Muscle layer of duodenum (tissue), 2 donors: ENCODE measurements around the gene SPACA4.

Experiments
- H3K27ac ChIP-seq: one replicate; pipeline ENCODE4 v1.7.0; 2013; ENCODE audit warnings: mild to moderate bottlenecking, low read length
- H3K27me3 ChIP-seq: one replicate; pipeline ENCODE4 v1.7.0; 2013; ENCODE audit warnings: low read depth, mild to moderate bottlenecking, control low read depth, low read length
- H3K36me3 ChIP-seq, 2 donors: one replicate each; pipeline ENCODE4 v1.7.0; 2013; ENCODE audit warnings: low read length in 2 of 2, control low read depth in 1 of 2, mild to moderate bottlenecking in 1 of 2; ENCODE audit not compliant: insufficient read depth in 2 of 2, control insufficient read depth in 1 of 2
- H3K4me1 ChIP-seq, 2 donors: one replicate each; pipeline ENCODE4 v1.7.0; 2013; ENCODE audit warnings: low read length in 2 of 2, mild to moderate bottlenecking in 2 of 2, control low read depth in 1 of 2, moderate library complexity in 1 of 2; ENCODE audit not compliant: insufficient read depth in 2 of 2, control insufficient read depth in 1 of 2
- H3K4me3 ChIP-seq, 2 donors: one replicate each; pipeline ENCODE4 v1.7.0; 2013; ENCODE audit warnings: low read length in 2 of 2, low read depth in 1 of 2, mild to moderate bottlenecking in 1 of 2
- H3K9me3 ChIP-seq, 2 donors: one replicate each; pipeline ENCODE4 v1.7.0; 2013; ENCODE audit warnings: low read length in 2 of 2, control low read depth in 1 of 2, mild to moderate bottlenecking in 1 of 2; ENCODE audit not compliant: control insufficient read depth in 1 of 2
- donor health status: healthy.

SPACA4 gene

GRCh38 chr19:48636859-48637448 is 30.4 kb downstream of the SPACA4 start, which contains the start of gene DBP:
Gene DBP, minus strand, starts transcription at chr19:48637379. Its CDS starts 385 bp downstream, at chr19:48636994.
- no peaks in the 10 kb centered on the region for H3K9me3 ChIP-seq
- peaks cover 0 to 4% of the 10 kb centered on the region in 2 donors for H3K36me3 ChIP-seq
- peak within 1 kb of the TSS; percentile 71 to 96 for H3K4me3 ChIP-seq
- H3K4me1 ChIP-seq = peaks cover 24 to 36% of the 10 kb centered on the region in 2 donors
- H3K27me3 ChIP-seq = no peaks in the 10 kb centered on the region
- peak within 1 kb of the TSS; percentile 98 for H3K27ac ChIP-seq

- no peaks in the 10 kb centered on the region for H3K27me3 ChIP-seq
- H3K4me3 ChIP-seq = peak overlapping the region; percentile 71 to 96
- H3K9me3 ChIP-seq = no peaks in the 10 kb centered on the region
- peaks cover 22 to 35% of the 10 kb centered on the region in 2 donors for H3K4me1 ChIP-seq
- peak overlapping the region; percentile 98 for H3K27ac ChIP-seq
- peaks cover 0 to 3% of the 10 kb centered on the region in 2 donors for H3K36me3 ChIP-seq
Measured at GRCh38 chr19:48637449-48637947, 31.0 kb downstream of the SPACA4 start.

GRCh38 chr19:48637948-48638830 is 31.6 kb downstream of the SPACA4 start:
- peaks cover 17 to 28% of the 10 kb centered on the region in 2 donors for H3K4me1 ChIP-seq
- peak overlapping the region; percentile 98 for H3K27ac ChIP-seq
- H3K4me3 ChIP-seq = peak overlapping the region; percentile 70 to 96
- no peaks in the 10 kb centered on the region for H3K36me3 ChIP-seq
- H3K9me3 ChIP-seq = no peaks in the 10 kb centered on the region
- no peaks in the 10 kb centered on the region for H3K27me3 ChIP-seq

GRCh38 chr19:48638831-48639381 is 32.4 kb downstream of the SPACA4 start:
- H3K27ac ChIP-seq = peak overlapping the region; percentile 98
- H3K27me3 ChIP-seq = no peaks in the 10 kb centered on the region
- no peaks in the 10 kb centered on the region for H3K36me3 ChIP-seq
- no peaks in the 10 kb centered on the region for H3K9me3 ChIP-seq
- peak overlapping the region in 1 of 2 donors; percentile 70 for H3K4me3 ChIP-seq
- H3K4me1 ChIP-seq = peaks cover 10 to 21% of the 10 kb centered on the region in 2 donors

- H3K4me1 ChIP-seq = peaks cover 6 to 20% of the 10 kb centered on the region in 2 donors
- no peaks in the 10 kb centered on the region for H3K36me3 ChIP-seq
- H3K4me3 ChIP-seq = no peak overlapping the region
- H3K9me3 ChIP-seq = no peaks in the 10 kb centered on the region
- no peak overlapping the region for H3K27ac ChIP-seq
- no peaks in the 10 kb centered on the region for H3K27me3 ChIP-seq
Measured at GRCh38 chr19:48639483-48640375, 33.2 kb downstream of the SPACA4 start.

- H3K4me1 ChIP-seq = peaks cover 6 to 33% of the 10 kb centered on the region in 2 donors
- H3K27ac ChIP-seq = no peak overlapping the region
- H3K4me3 ChIP-seq = no peak overlapping the region
- no peaks in the 10 kb centered on the region for H3K27me3 ChIP-seq
- H3K9me3 ChIP-seq = no peaks in the 10 kb centered on the region
- H3K36me3 ChIP-seq = no peaks in the 10 kb centered on the region
Measured at GRCh38 chr19:48641850-48642249, 35.3 kb downstream of the SPACA4 start.

- Histone ChIP-seq H3K4me1 (peaks cover 6 to 35% of the 10 kb centered on the region in 2 donors), H3K27me3 (no peaks in the 10 kb centered on the region), H3K9me3 (no peaks in the 10 kb centered on the region), H3K27ac (no peak overlapping the region), H3K36me3 (no peaks in the 10 kb centered on the region), H3K4me3 (no peak overlapping the region)
Measured at GRCh38 chr19:48642862-48643261, 36.3 kb downstream of the SPACA4 start.

- H3K9me3 ChIP-seq = no peaks in the 10 kb centered on the region
- peak overlapping the region in 1 of 2 donors; percentile 81 for H3K4me3 ChIP-seq
- H3K27ac ChIP-seq = no peak overlapping the region
- no peaks in the 10 kb centered on the region for H3K36me3 ChIP-seq
- H3K27me3 ChIP-seq = no peaks in the 10 kb centered on the region
- H3K4me1 ChIP-seq = peaks cover 0 to 27% of the 10 kb centered on the region in 2 donors
Measured at GRCh38 chr19:48644355-48644754, 37.8 kb downstream of the SPACA4 start.

- H3K27me3 ChIP-seq = no peaks in the 10 kb centered on the region
- peaks cover 0 to 27% of the 10 kb centered on the region in 2 donors for H3K4me1 ChIP-seq
- no peaks in the 10 kb centered on the region for H3K9me3 ChIP-seq
- no peaks in the 10 kb centered on the region for H3K36me3 ChIP-seq
- peak overlapping the region; percentile 53 for H3K27ac ChIP-seq
- H3K4me3 ChIP-seq = peak overlapping the region; percentile 69 to 81
Measured at GRCh38 chr19:48644839-48645619, 38.5 kb downstream of the SPACA4 start.

GRCh38 chr19:48645620-48646000 is 39.1 kb downstream of the SPACA4 start:
- no peaks in the 10 kb centered on the region for H3K27me3 ChIP-seq
- H3K4me1 ChIP-seq = peaks cover 0 to 27% of the 10 kb centered on the region in 2 donors
- no peaks in the 10 kb centered on the region for H3K9me3 ChIP-seq
- H3K27ac ChIP-seq = peak overlapping the region; percentile 53
- no peaks in the 10 kb centered on the region for H3K36me3 ChIP-seq
- H3K4me3 ChIP-seq = peak overlapping the region; percentile 69 to 81
